Measurements from ENCODE around the gene PIGQ. TPM values are rescaled to one million over a fixed set of nuclear protein-coding genes. Genes with fewer than 3 reads are reported as not detected.

Gene PIGQ
- polyA plus RNA-seq, 3 donors: 11.4 to 39.8 (median 12.1) TPM

GRCh38 chr16:576823-577201 lies 7.0 kb downstream of the PIGQ start:
- intact Hi-C loops (cut with micrococcal nuclease): loop anchor here (5.0 kb wide), 2 partner anchors 35 to 85 kb away; no protein-coding TSS in a partner anchor
- H3K27me3 ChIP-seq (ENCODE audit: control insufficient read depth in 2 of 2, insufficient read depth in 2 of 2, low read length in 2 of 2): no peaks in the 10 kb centered on the region
- no peak for TF ChIP-seq CTCF (IDR thresholded peaks at IDR 0.05)
- H3K27me3 Mint-ChIP-seq (ENCODE audit: low read depth in 3 of 3): peaks cover 0 to 2% (median 0%) of the 10 kb centered on the region in 3 donors
- H2AFZ ChIP-seq (ENCODE audit: insufficient read depth, low read depth, low read length, poor library complexity, severe bottlenecking): no peak overlapping the region
- 49% methylated on average over 2 of the region's 8 CpGs for WGBS (ENCODE audit: insufficient coverage)
- no peak for DNase-seq
- H3K79me2 ChIP-seq (ENCODE audit: insufficient read depth, low read length): peaks cover 2% of the 10 kb centered on the region
- no peak overlapping the region for H3K4me3 Mint-ChIP-seq
- H3K9me3 Mint-ChIP-seq: no peaks in the 10 kb centered on the region
- H3K27ac ChIP-seq (ENCODE audit: low read depth in 1 of 2, low read length in 2 of 2): no peak overlapping the region
- peak overlapping the region in 1 of 7 donors; percentile 57 for H3K27ac Mint-ChIP-seq
- H3K9me3 ChIP-seq (replicated peaks in 1 of 2; ENCODE audit: control insufficient read depth in 1 of 2, insufficient read depth in 1 of 2, low read length in 2 of 2): no peaks in the 10 kb centered on the region
- peaks cover 2% of the 10 kb centered on the region for H3K4me1 Mint-ChIP-seq
- no peaks in the 10 kb centered on the region for H4K20me1 ChIP-seq (ENCODE audit: insufficient read depth, low read length)
- no peaks in the 10 kb centered on the region for H3K4me1 ChIP-seq (ENCODE audit: control insufficient read depth in 1 of 2, insufficient read depth in 2 of 2, low read length in 2 of 2)
- no peak overlapping the region for H3K9ac ChIP-seq (ENCODE audit: insufficient read depth, low read length, poor library complexity, severe bottlenecking)
- H3K36me3 Mint-ChIP-seq: peaks cover 3 to 8% of the 10 kb centered on the region in 2 donors
- H3K4me3 ChIP-seq (replicated peaks in 1 of 3; ENCODE audit: low read depth in 2 of 3, low read length in 3 of 3): no peak overlapping the region
- peaks cover 11 to 13% of the 10 kb centered on the region in 2 donors for H3K36me3 ChIP-seq (replicated peaks in 1 of 2; ENCODE audit: control insufficient read depth in 1 of 2, insufficient read depth in 2 of 2, low read length in 2 of 2)
- no peak overlapping the region for H3K4me2 ChIP-seq (replicated peaks; ENCODE audit: extremely low read depth, low read length, poor library complexity, severe bottlenecking)

DNA sequence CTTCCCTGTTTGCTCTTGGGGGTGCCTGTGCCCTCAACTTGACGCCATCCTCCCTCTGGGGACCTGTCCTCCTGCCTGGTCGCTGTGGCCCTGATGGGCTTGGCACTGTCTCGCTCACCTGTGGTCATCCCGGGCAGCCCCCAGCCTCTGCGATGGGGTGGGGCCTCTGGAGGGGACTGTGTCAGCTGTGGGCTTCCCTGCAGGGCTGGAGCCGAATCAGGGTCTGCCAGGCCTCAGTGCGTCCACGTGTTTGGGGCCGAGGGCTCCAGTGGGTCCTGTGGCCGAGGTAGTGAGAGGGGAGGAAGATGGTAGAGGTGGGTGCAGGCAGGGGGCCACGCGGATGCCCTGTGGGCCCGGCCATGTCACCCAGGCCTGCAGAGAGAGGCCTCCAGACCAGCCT lies 8.0 kb downstream of the PIGQ start:
- Histone ChIP-seq H3K9ac (ENCODE audit: insufficient read depth, low read length, poor library complexity, severe bottlenecking) (no peak overlapping the region), H3K4me2 (replicated peaks; ENCODE audit: extremely low read depth, low read length, poor library complexity, severe bottlenecking) (no peak overlapping the region), H3K79me2 (ENCODE audit: insufficient read depth, low read length) (no peaks in the 10 kb centered on the region), H3K27ac (ENCODE audit: low read depth in 1 of 2, low read length in 2 of 2) (no peak overlapping the region), H2AFZ (ENCODE audit: insufficient read depth, low read depth, low read length, poor library complexity, severe bottlenecking) (no peak overlapping the region), H3K4me1 (ENCODE audit: control insufficient read depth in 1 of 2, insufficient read depth in 2 of 2, low read length in 2 of 2) (no peaks in the 10 kb centered on the region), H3K4me3 (replicated peaks in 1 of 3; ENCODE audit: low read depth in 2 of 3, low read length in 3 of 3) (no peak overlapping the region), H4K20me1 (ENCODE audit: insufficient read depth, low read length) (no peaks in the 10 kb centered on the region), H3K36me3 (replicated peaks in 1 of 2; ENCODE audit: control insufficient read depth in 1 of 2, insufficient read depth in 2 of 2, low read length in 2 of 2) (peaks cover 11 to 13% of the 10 kb centered on the region in 2 donors), H3K27me3 (ENCODE audit: control insufficient read depth in 2 of 2, insufficient read depth in 2 of 2, low read length in 2 of 2) (no peaks in the 10 kb centered on the region), H3K9me3 (replicated peaks in 1 of 2; ENCODE audit: control insufficient read depth in 1 of 2, insufficient read depth in 1 of 2, low read length in 2 of 2) (no peaks in the 10 kb centered on the region)
- Mint-ChIP-seq H3K27me3 (ENCODE audit: low read depth in 3 of 3) (no peaks in the 10 kb centered on the region), H3K9me3 (no peaks in the 10 kb centered on the region), H3K4me1 (peaks cover 2% of the 10 kb centered on the region), H3K4me3 (no peak overlapping the region), H3K36me3 (peaks cover 0 to 5% of the 10 kb centered on the region in 2 donors), H3K27ac (no peak overlapping the region)
- DNase-seq: no peak
- WGBS (ENCODE audit: insufficient coverage): 97% methylated on average over 11 of the region's 13 CpGs
- no peak for TF ChIP-seq CTCF (IDR thresholded peaks at IDR 0.05)
- intact Hi-C loops (cut with micrococcal nuclease): loop anchor here (2.0 to 5.0 kb wide), 3 partner anchors 33 to 85 kb away; no protein-coding TSS in a partner anchor

Data from CD14-positive monocyte (primary cell).